Measurements from ENCODE around the gene CYP27C1. TPM values are rescaled to one million over a fixed set of nuclear protein-coding genes. Genes with fewer than 3 reads are reported as not detected.
"Not testable (repeated sequence)": the region's sequence is repeated elsewhere in the genome, so short reads cannot be mapped to it uniquely, and the experiment has no call there.

CYP27C1 gene
- total RNA-seq, 1 donor, result 2.2 TPM

- Histone ChIP-seq H4K20me1 (ENCODE audit: insufficient read depth, low read length) (no peaks in the 10 kb centered on the region), H3K4me2 (ENCODE audit: insufficient read depth, low read length) (peak overlapping the region; percentile 73), H3K9me3 (ENCODE audit: low read depth, low read length) (no peaks in the 10 kb centered on the region), H3K27me3 (ENCODE audit: insufficient read depth, low read length) (no peaks in the 10 kb centered on the region), H2AFZ (ENCODE audit: low read length) (peak overlapping the region; percentile 2), H3K79me2 (ENCODE audit: insufficient read depth, low read length) (no peaks in the 10 kb centered on the region), H3K4me1 (ENCODE audit: insufficient read depth, low read length) (peaks cover 25% of the 10 kb centered on the region), H3K4me3 (ENCODE audit: insufficient read depth, low read length) (peak overlapping the region; percentile 56), H3K27ac (ENCODE audit: low read depth, low read length) (peak overlapping the region; percentile 87), H3K36me3 (ENCODE audit: insufficient read depth, low read length) (no peaks in the 10 kb centered on the region)
- TF ChIP-seq CTCF (IDR thresholded peaks at IDR 0.05; ENCODE audit: extremely low read depth, low read depth, low read length), result no peak
- DNase-seq (ENCODE audit: insufficient read length, low spot score, missing footprints), result peak; percentile 89
Observed at GRCh38 chr2:127226520-127227263, 6.6 kb upstream of the CYP27C1 start.

GRCh38 chr2:127226132-127226519 lies 6.0 kb upstream of the CYP27C1 start:
- peak overlapping the region; percentile 73 for H3K4me2 ChIP-seq (ENCODE audit: insufficient read depth, low read length)
- H3K27ac ChIP-seq (ENCODE audit: low read depth, low read length), result peak overlapping the region; percentile 87
- peak overlapping the region; percentile 56 for H3K4me3 ChIP-seq (ENCODE audit: insufficient read depth, low read length)
- no peaks in the 10 kb centered on the region for H3K36me3 ChIP-seq (ENCODE audit: insufficient read depth, low read length)
- TF ChIP-seq CTCF (IDR thresholded peaks at IDR 0.05; ENCODE audit: extremely low read depth, low read depth, low read length), result no peak
- H2AFZ ChIP-seq (ENCODE audit: low read length), result peak overlapping the region; percentile 2
- no peaks in the 10 kb centered on the region for H3K9me3 ChIP-seq (ENCODE audit: low read depth, low read length)
- no peak for DNase-seq (ENCODE audit: insufficient read length, low spot score, missing footprints)
- H3K4me1 ChIP-seq (ENCODE audit: insufficient read depth, low read length), result peaks cover 25% of the 10 kb centered on the region
- no peaks in the 10 kb centered on the region for H3K79me2 ChIP-seq (ENCODE audit: insufficient read depth, low read length)
- no peaks in the 10 kb centered on the region for H3K27me3 ChIP-seq (ENCODE audit: insufficient read depth, low read length)
- H4K20me1 ChIP-seq (ENCODE audit: insufficient read depth, low read length), result no peaks in the 10 kb centered on the region

- DNase-seq (ENCODE audit: insufficient read length, low spot score, missing footprints), result peak; percentile 89
- Histone ChIP-seq H3K4me1 (ENCODE audit: insufficient read depth, low read length) (peaks cover 25% of the 10 kb centered on the region), H3K27me3 (ENCODE audit: insufficient read depth, low read length) (no peaks in the 10 kb centered on the region), H2AFZ (ENCODE audit: low read length) (peak overlapping the region; percentile 37), H3K27ac (ENCODE audit: low read depth, low read length) (peak overlapping the region; percentile 87), H3K4me2 (ENCODE audit: insufficient read depth, low read length) (peak overlapping the region; percentile 73), H3K79me2 (ENCODE audit: insufficient read depth, low read length) (no peaks in the 10 kb centered on the region), H3K36me3 (ENCODE audit: insufficient read depth, low read length) (no peaks in the 10 kb centered on the region), H3K9me3 (ENCODE audit: low read depth, low read length) (no peaks in the 10 kb centered on the region), H4K20me1 (ENCODE audit: insufficient read depth, low read length) (no peaks in the 10 kb centered on the region), H3K4me3 (ENCODE audit: insufficient read depth, low read length) (peak overlapping the region; percentile 56)
- no peak for TF ChIP-seq CTCF (IDR thresholded peaks at IDR 0.05; ENCODE audit: extremely low read depth, low read depth, low read length)
Observed at GRCh38 chr2:127225186-127225960, 5.3 kb upstream of the CYP27C1 start.

GRCh38 chr2:127224135-127224534 lies 4.0 kb upstream of the CYP27C1 start:
- H4K20me1 ChIP-seq (ENCODE audit: insufficient read depth, low read length); H2AFZ ChIP-seq (ENCODE audit: low read length); H3K79me2 ChIP-seq (ENCODE audit: insufficient read depth, low read length); H3K27me3 ChIP-seq (ENCODE audit: insufficient read depth, low read length); H3K4me2 ChIP-seq (ENCODE audit: insufficient read depth, low read length); H3K36me3 ChIP-seq (ENCODE audit: insufficient read depth, low read length); H3K27ac ChIP-seq (ENCODE audit: low read depth, low read length); H3K4me3 ChIP-seq (ENCODE audit: insufficient read depth, low read length); DNase-seq (ENCODE audit: insufficient read length, low spot score, missing footprints); H3K9me3 ChIP-seq (ENCODE audit: low read depth, low read length): not testable (repeated sequence)
- peaks cover 29% of the 10 kb centered on the region for H3K4me1 ChIP-seq (ENCODE audit: insufficient read depth, low read length)
